Stimulated activated CD8-positive, alpha-beta memory T cell treated with anti-CD3 and anti-CD28 coated beads, Interleukin-15, amount 100 ng/mL, for 24 hours (primary cell): ENCODE data around the gene PTPRQ.
"Not testable (repeated sequence)": the region's sequence is repeated elsewhere in the genome, so short reads cannot be mapped to it uniquely, and the experiment has no call there.

ENCODE experiments used
- DNase-seq: peaks from one replicate; pipeline ENCODE4 v3.0.0-alpha.2; 2020; ENCODE audit warnings: low read depth

PTPRQ gene, protein sequence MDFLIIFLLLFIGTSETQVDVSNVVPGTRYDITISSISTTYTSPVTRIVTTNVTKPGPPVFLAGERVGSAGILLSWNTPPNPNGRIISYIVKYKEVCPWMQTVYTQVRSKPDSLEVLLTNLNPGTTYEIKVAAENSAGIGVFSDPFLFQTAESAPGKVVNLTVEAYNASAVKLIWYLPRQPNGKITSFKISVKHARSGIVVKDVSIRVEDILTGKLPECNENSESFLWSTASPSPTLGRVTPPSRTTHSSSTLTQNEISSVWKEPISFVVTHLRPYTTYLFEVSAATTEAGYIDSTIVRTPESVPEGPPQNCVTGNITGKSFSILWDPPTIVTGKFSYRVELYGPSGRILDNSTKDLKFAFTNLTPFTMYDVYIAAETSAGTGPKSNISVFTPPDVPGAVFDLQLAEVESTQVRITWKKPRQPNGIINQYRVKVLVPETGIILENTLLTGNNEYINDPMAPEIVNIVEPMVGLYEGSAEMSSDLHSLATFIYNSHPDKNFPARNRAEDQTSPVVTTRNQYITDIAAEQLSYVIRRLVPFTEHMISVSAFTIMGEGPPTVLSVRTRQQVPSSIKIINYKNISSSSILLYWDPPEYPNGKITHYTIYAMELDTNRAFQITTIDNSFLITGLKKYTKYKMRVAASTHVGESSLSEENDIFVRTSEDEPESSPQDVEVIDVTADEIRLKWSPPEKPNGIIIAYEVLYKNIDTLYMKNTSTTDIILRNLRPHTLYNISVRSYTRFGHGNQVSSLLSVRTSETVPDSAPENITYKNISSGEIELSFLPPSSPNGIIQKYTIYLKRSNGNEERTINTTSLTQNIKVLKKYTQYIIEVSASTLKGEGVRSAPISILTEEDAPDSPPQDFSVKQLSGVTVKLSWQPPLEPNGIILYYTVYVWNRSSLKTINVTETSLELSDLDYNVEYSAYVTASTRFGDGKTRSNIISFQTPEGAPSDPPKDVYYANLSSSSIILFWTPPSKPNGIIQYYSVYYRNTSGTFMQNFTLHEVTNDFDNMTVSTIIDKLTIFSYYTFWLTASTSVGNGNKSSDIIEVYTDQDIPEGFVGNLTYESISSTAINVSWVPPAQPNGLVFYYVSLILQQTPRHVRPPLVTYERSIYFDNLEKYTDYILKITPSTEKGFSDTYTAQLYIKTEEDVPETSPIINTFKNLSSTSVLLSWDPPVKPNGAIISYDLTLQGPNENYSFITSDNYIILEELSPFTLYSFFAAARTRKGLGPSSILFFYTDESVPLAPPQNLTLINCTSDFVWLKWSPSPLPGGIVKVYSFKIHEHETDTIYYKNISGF (N-terminal part only)

DNA sequence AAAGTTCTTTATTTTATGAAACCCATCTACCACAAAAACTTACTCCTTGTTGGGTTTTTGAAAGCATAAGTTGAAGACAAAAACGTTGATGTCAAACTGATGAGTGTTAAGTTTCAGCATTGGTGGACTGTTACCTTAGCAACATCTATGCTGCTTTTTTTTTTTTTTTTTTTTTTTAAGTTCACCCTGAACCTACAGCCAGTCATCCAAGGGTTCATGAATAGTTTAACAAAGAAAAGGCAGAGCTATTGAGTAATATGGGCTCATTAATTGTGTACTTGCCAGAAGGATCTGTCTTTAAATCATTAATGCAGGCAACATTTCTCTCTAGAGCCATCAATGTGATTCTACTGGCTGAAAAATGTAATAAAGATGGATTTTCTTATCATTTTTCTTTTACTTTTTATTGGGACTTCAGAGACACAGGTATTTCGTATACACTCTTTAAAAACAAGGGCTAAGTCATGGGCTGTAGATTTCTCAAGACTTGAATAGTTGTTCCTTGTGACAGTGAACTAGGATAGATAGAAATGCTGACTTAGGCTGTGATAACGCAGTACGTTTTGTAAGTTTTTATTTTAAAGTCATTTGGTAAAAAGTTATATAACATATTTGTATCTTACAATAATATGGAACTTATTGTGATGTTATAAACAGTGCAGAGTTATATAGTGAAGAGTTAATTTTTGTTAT, at the start of gene PTPRQ:
Gene PTPRQ (plus strand): TSS at position 262 of the 693 bp plus-strand sequence. CDS start 111 bp downstream, at position 373.
- DNase-seq: no peak

DNA sequence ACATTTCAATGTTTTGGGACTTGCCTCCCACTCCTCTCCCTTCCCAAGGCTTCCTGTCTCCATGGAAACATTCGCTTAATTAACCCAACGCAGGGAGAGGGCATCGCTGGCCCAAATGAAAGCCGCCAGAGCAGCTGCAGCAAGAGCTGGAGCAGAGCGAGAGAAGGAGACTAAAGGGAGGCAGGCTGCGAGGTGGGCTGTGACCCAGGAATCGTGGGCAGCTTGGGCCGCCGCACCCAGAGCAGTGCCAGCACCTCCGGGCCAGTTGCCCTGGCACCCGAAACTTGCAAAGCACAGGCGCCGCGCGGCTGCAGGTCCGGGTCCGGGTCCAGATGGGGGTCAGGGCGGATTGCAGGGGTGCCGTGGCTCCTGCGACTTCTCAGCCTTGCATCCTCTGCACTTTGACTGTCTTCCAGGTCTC, 43.5 kb upstream of the PTPRQ start:
- DNase-seq: no peak

DNA sequence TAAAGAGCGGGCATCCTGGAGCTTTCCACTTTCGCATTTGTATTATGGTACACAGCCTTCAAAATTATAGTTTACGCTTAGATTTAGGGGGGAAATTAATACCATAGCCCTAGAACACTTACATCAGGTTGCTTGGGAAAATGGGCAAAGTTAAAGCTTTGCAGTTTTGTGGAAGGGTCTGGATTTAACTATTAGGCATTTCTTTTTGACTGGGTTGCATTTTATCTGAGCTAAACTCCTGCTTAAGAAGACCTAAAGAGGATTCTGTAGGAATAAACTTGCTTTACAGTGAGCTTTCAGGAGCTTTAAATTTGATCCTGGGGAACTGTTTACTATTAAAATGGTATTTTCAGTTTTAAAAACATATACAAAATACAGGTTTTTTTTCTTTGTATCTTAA, 42.8 kb upstream of the PTPRQ start:
- no peak for DNase-seq

DNA sequence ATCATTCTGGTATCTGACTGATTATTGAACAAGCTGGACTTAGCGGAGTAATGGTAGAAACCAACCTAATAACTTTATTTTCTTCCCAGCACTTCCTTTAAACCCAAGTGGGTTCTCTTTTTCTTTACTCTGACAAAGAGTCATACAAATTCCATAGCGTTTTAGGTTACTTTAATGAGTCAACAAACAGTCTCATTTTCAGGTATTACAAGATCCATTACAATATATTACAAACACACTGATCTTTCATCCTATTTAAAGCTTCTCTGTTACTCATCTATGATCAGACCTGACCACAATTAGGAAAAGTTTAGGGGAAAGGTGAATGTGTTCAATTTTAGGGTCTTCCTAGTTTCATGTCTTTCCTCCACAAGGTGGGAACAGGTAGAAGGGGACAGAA, 39.4 kb upstream of the PTPRQ start:
- no peak for DNase-seq

DNA sequence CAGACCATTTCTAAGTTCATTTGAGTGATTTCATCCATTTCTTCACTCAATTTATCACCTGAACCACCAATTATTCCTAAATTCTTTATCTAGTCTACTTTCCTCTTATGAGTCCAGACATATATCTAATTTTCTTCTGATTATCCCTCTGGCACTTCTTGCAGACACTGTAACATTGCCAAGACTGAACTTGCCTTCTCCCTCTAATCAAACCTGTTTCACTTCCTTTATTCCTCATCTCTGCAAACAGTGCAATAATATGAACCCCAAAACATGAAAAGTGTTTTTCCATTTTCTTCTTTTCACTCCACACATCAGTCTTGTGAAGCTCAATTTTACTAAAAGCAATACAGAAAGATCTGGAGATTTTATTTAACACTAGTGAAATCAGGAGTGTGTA, 37.8 kb upstream of the PTPRQ start:
- DNase-seq: no peak

DNA sequence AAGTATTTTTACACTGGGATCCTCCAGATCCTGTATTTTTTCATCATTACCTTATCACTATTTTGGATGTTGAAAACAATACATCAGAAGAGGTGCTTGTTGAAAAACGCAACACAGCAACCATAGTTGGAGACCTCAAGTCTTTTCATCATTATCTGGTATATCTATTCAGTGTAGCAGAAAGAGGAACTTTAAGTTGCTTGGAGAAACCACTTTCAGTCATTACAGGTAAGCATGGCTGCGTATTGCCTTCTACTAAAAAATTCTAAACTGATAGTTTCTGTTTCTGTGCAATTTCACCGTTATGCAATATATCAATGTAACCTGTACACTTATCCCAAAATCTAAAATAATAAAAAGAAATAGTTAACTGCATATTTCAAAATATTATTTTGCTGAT, 32.2 kb upstream of the PTPRQ start:
- no peak for DNase-seq

DNA sequence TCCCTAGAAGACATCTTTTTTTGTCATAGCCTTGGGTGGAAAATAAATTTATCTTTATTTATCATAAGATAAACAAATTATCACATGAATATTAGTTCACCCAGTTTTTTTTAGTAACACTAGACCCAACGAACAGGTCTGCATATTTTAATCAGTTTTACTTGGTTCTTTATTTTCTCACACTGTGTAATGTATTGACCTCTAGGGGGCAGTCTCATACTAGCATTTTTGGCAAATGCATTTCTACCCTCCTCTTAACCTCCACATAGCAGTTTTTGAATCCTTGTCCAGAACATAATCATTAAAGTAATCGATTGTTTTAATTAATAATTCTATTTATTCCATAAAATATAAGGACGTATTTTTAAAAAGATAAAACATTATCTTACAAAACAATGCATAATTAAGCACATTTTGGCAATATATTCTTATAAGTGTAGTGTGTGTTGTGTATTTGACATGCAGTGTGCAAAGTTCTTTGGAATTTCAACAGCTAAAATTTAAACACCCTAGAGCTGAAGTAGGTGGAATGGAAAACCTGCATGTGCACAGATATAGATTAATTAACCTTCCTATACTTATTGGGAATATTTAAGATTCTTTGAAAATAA, 31.6 kb upstream of the PTPRQ start:
- no peak for DNase-seq

DNA sequence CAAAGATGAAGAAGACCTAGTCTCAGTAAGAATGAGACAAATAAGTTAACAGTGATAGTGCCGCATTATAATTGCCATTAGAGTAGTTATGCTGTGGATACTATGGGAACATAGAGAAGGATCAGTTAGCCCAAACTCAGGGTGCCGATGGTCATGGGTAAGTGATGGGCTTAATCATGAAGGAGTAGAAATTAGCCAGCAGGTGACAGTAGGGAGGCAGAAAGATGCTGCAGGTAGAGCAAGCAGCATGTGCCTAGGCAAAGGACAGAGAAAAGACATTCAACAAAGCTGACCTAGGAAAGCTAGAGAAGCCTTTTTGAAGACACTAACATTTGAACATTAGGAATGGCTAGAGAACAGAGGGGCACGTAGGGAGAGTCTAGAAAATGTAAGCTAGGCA, 30.6 kb upstream of the PTPRQ start:
- no peak for DNase-seq

DNA sequence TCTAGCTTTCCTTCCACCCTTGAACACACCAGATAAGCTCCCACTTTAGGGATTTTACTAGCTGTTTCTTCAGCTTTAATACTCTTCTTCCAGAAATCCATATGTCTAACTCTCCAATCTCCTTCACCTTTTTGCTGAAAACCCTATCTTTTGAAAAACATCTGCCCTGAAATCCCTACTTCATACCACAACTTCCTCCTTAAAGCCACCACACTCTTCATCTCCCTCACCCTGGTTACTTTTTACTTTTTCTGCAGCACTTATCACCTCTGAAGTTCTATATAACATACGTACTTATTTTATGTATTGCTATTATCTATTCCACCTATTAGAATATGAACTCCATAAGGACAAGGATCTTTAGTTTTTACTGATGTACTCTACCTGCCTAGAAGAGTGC, 28.6 kb upstream of the PTPRQ start:
- no peak for DNase-seq

DNA sequence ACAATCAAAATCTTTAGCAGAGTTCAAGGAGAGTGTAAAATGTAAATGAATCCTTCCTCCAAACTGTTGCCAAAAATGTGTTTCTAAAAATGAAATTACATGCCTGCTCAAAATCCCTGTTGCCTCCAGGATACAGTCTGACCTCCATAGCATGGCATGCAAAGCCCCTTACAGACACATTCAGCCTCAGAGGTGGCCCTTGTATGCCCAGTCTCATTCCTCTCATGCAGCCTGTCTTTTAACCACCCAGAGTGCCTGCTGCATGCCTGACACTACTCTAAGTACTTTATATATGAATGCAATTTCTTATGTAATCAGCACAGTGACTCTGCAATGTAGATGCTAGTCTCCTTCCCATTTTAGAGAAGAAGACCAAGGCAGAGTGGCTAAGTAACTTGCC, 24.4 kb upstream of the PTPRQ start:
- DNase-seq: no peak

DNA sequence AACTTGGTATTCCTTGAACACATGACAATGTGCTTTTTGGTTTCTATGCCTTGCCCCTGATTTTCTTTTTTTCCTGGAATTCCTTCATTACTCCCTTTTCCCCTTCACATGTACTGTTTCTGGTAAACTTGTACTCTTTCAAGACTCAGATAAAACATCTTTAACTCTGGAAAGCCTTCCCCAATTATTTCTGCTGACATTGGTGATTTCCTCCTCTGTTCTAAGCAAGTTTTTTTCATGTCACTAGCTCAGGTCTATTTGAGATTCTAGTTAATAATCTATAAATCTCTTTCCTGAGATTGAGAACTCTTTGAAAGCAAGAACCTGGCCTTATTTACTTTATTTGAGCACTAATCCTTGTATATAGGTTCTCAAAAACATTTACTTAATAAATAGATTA, 24.0 kb upstream of the PTPRQ start:
- no peak for DNase-seq

DNA sequence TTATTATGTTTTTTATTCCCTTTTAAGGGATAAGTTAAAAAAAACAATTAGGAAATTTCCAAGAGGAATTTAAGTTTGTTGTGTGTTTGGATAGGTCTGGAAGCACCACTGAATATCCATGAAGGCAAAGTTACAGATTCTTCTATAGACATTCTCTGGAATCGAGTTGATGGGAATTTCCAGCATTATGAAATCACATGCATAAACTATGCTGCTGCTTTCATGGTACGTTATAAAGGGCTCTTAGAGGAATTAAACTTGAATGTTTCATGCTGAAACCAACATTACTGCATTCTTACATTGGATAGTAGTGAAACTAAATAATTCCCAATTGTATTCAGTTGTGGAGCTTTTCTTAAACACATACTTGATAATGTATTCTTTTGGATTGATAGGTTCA, 21.5 kb upstream of the PTPRQ start:
- DNase-seq: no peak

DNA sequence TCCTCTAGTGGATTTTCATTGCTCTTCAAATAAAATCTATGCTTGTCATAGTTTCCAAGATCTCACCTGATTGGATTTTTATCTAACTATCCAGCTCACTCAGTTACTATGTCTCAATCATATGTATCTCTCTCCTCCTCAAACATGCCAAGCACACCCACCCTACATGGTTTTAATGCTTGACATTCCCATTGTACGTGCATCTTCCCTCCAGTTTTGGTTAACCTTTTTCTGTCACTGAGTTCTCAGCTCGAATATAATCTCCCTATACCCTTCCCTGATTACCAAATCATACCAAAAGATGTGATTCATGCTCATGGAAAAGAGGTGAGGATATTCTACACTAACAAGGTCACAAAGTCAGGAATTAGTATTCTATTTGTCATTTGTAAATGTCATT, 12.0 kb upstream of the PTPRQ start:
- DNase-seq: no peak

DNA sequence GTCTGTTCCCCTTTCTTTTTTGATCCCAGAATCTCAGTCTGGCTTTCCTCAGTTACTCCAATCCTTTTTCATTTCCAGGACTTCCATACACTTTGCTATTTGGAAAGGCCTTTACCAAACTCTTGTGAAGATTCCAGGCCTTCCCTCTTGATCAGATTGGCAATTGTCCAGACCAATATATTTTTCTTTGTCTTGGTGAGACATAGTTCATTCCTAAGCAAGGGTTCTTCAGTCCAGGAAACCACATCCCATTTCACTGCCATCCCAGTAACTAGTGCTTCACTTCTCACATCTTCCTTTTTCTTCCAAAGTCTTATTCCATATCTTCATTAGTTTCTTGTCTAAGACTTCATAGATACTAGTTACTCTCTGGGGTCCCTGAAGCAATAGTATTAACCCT, 2.1 kb upstream of the PTPRQ start:
- no peak for DNase-seq

DNA sequence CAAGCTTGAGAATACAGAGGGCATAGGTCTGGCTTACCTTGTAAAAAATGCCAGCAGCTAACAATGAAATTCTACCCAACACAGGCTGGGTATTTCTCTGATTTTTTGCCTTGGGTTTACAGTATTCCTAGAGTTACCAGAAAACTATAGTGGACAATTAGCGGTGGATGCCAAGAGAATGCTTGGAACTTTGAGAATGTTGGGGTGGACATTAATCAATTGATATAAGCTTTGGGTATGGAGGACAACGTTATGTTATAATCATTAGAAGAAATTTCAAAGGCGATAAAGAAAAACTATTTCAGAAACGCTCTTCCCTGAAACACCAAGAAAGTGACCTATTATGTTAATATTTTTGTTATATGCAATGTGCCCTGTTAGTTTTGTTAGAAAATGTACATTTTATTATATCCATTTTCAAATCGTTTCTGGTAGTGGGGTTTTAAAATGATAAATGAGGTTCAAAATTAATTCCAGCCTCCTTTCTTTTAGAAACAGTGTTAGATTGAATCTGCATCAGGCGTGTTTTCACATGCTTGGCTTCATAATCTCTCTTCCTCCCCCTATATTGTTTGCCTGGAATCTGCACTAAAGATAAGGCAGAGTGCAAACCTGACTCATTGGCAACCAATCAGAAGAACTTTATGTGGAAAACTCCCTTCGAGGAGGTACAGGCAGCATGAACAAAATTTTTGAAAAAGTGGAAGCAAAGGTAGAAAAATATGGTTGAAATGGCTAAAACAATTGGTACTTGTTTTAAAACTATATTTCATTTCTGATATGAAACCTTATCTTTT, 1.4 kb upstream of the PTPRQ start:
- DNase-seq: no peak

DNA sequence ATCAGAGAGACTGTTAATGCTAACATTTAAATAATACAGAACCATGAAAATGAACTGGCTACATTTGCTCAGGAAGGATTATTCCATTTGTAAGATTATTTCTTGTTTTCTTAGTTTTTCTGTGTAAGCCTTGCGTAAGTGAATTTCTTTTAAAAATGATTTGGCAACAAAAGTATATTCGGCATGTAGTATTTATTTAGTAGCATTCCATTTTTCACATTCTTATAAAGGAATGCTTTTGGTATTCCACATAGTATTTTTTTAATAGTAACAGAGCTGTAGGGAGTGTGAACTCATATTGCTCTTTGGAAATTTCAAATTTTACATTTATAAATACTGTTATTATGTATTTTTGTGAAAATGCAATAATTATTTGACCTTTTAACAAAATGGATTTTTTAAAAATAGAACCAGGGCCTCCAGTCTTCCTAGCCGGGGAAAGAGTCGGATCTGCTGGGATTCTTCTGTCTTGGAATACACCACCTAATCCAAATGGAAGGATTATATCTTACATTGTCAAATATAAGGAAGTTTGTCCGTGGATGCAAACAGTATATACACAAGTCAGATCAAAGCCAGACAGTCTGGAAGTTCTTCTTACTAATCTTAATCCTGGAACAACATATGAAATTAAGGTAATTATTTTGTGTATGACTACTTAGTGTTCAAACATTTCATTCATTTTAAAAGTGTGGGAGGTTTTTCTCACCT, 1.2 kb downstream of the PTPRQ start:
- DNase-seq: no peak

DNA sequence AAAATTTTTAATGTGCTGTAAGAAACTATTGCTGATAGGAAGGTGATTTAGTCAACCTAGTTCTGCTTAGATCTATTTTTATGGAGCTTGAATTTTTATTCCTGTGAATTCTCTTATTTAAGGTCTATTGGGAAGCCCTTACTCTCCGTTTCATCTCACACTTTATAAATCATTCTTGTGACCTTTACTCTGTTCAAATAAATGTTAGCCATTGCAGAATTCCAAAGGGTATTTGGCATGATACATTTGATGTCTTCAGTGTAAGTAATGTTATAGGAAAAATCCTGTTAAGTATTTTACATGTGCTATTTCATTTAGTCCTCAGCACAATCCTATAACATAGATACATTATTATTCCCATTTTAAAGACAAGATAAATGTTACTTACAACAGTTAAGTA, 12.5 kb downstream of the PTPRQ start:
- no peak for DNase-seq

DNA sequence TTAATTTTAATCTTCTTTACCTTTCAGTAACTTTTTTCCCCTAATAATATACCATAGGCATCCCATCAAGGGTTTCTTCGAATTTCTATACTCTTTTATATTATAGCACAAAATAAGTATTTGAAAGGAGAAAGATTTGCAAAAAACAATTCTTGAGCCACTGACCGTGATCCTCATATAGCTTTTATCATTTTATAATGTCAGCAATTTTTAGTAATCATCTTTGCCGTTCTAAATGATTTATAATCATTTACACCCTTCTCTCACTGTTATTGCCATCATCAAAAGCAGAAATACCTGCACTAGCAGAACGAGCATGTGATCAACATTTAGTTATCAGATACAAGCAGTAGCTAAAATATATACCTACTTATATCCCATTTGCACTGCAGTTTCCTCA, 16.9 kb downstream of the PTPRQ start:
- no peak for DNase-seq

DNA sequence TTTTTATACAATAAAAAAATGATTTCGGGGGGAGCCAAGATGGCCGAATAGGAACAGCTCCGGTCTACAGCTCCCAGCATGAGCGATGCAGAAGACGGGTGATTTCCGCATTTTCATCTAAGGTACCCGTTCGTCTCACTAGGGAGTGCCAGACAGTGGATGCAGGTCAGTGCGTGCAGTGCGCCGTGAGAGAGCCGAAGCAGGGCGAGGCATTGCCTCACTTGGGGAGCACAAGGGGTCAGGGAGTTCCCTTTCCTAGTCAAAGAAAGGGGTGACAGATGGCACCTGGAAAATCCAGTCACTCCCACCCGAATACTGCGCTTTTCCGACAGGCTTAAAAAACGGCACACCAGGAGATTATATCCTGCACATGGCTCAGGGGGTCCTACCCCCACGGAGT, 17.8 kb downstream of the PTPRQ start:
- DNase-seq: not testable (repeated sequence)

DNA sequence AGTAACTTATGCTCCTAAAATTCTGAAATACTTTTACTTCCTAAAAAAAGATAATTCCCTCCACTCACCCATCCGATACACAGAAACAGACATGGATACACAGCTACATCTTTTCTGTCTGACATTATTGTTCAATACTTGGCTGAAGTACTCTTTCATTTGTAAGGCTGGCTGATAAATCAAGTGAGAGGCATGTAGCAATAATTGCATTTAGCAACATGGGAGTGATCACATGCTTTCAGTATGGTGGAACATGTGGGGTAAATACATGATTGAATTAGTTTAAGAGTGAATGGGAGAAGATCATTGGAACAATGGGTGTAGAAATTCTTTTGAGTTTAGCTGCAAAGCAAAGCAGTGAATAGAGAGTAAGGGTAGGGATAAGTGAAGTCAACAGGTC, 25.6 kb downstream of the PTPRQ start:
- no peak for DNase-seq
